Measurements from ENCODE around the gene COQ8B. TPM values are rescaled to one million over a fixed set of nuclear protein-coding genes. Genes with fewer than 3 reads are reported as not detected.

The COQ8B gene
- total and polyA plus RNA-seq, 5 donors from 2014 or later: 10.6 to 32.4 (median 14.7) TPM

DNA sequence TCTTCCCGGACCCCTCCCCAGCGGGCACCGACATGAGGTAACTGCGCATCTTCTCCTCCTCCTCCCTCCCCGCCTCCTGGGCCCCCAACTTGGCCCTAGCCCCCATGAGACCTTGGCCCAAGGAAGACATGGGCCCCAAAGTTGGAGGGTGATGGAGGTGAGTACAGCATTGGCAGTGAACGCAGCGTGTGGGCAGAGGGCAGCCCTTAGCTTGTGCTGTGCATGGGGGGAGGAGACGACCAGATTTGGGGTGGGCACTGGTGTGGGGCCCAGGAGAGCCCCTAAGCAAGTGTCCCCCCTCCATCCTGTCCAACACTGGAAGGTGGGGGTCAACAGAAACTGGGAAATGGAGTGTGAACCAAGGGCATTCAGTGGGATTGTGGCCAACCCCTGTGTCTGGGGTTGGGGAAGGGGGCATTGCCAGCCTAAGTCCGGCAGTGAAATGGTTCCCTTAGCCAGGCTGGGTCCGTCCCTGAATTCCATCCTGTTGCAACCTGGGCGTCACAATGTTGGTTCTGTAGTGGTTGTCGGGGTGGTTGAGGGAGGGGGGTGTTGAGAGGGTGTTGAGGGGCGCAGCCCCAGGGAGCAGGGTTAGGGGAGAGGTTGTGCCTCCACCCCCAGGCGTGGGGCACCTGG is 49.8 kb downstream of the COQ8B start:
- Histone ChIP-seq H3K27me3 (ENCODE audit: control insufficient read depth, insufficient read depth, low read length) (no peaks in the 10 kb centered on the region), H3K4me3 (ENCODE audit: low read depth, low read length) (no peak overlapping the region), H3K27ac (ENCODE audit: insufficient read depth, low read length, poor library complexity, severe bottlenecking) (no peak overlapping the region), H3K4me1 (ENCODE audit: control insufficient read depth, insufficient read depth, low read length, poor library complexity, severe bottlenecking) (peaks cover 14% of the 10 kb centered on the region), H3K36me3 (ENCODE audit: control insufficient read depth, insufficient read depth, low read length) (peaks cover 8% of the 10 kb centered on the region), H3K9me3 (ENCODE audit: control insufficient read depth in 2 of 2, low read length in 2 of 2) (peaks cover 4 to 7% of the 10 kb centered on the region in 2 experiments)
- ATAC-seq (ENCODE audit: low read depth in 2 of 2): no peak
- Mint-ChIP-seq H3K4me3 (no peak overlapping the region), H3K4me1 (peaks cover 0 to 13% (median 4%) of the 10 kb centered on the region in 4 donors), H3K27me3 (no peaks in the 10 kb centered on the region), H3K27ac (no peak overlapping the region), H3K36me3 (peaks cover 22% of the 10 kb centered on the region), H3K9me3 (peaks cover 0 to 3% (median 0%) of the 10 kb centered on the region in 7 donors)
- DNase-seq: no peak

DNA sequence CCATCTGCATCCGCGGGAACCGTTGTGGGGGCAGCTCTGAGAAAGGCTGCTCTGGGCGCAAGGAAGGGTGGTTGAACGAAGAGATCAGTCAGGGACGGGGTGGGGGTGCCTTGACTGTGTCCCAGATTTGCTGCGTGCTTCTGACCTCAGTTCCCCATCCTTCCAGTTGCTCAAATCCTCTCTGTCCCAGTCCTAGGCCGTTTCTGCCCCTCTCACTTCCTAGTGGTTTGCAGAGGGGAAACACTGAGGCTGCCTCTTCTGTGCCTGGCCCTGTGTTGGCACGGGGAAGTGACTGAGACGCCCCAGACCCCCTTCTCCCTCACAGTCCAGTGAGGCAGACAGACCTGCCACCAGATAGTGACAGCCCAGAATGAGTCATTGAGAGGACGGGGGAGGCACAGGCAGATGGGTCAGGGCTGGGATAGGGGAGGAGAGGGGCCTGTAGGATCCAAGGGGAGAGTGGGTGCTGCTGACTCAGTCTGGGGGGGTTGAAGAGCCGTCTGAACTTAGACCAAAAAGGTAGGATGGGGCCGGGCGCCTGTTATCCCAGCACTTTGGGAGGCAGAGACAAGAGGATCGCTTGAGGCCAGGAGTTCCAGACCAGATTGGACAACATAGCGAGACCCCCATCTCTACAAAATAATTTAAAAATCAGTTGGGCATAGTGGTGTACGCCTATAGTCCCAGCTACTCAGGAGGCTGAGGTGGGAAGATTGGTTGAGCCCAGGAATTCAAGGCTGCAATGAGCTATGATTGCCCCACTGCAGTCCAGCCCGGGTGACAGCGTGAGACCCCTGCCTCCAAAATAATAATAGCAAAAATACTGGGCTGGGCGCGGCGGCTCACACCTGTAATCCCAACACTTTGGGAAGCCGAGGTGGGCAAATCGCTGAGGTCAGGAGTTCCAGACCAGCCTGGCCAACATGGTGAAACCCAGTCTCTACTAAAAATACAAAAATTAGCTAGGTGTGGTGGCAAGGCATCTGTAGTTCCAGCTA is 52.7 kb downstream of the COQ8B start:
- H3K27ac Mint-ChIP-seq: peak overlapping the region; percentile 83 to 92 (median 90)
- Histone ChIP-seq H3K36me3 (ENCODE audit: control insufficient read depth, insufficient read depth, low read length) (peaks cover 2% of the 10 kb centered on the region), H3K4me3 (ENCODE audit: low read depth, low read length) (no peak overlapping the region), H3K27me3 (ENCODE audit: control insufficient read depth, insufficient read depth, low read length) (no peaks in the 10 kb centered on the region), H3K27ac (ENCODE audit: insufficient read depth, low read length, poor library complexity, severe bottlenecking) (peak overlapping the region; percentile 74), H3K4me1 (ENCODE audit: control insufficient read depth, insufficient read depth, low read length, poor library complexity, severe bottlenecking) (peaks cover 14% of the 10 kb centered on the region), H3K9me3 (ENCODE audit: control insufficient read depth in 2 of 2, low read length in 2 of 2) (peaks cover 2 to 4% of the 10 kb centered on the region in 2 experiments)
- peaks cover 10% of the 10 kb centered on the region for H3K27me3 Mint-ChIP-seq
- peaks cover 0 to 15% (median 4%) of the 10 kb centered on the region in 4 donors for H3K4me1 Mint-ChIP-seq
- peak in 1 of 3 donors; percentile 8 for DNase-seq
- H3K36me3 Mint-ChIP-seq: peaks cover 4% of the 10 kb centered on the region
- H3K4me3 Mint-ChIP-seq: peak overlapping the region; percentile 76 to 90 (median 86)
- ATAC-seq (ENCODE audit: low read depth in 2 of 2): no peak
- H3K9me3 Mint-ChIP-seq: no peaks in the 10 kb centered on the region

DNA sequence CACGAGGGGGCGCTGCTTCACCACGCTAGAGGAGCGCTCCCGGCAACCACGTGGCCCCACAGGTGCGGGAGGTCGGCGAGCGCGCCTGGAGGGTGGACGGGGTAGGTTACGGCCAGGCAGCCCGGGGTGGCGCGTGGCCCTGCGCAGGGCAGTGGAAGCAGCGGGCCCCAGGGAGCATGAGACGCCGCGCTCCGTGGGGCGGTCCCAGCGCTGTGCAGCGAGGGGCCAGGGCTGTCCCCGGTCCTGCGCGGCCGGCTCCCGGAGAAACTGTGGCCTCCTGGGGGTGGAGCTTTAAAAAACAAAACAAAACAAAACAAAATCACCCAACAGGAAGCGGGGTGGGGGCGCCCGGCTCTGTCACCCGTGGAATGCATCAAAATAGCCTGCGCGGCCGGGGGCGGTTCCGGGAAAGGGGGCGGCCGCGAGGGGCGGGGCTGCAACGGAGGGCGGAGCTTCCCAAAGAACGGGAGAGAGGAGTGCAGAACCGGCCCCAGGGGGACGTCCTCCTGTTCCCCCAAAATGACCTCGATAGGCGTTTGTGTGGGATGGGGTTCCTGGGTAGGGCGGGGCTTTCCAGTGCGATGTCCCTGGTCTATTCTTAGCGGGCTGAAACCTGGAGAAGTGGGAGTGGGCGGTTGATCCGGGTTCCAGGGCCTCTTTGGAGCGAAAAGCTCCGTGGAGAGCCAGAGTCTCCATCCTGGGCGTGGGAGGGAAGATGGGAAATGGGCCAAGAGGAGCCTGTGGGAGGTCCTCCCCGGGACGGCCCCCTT is 53.6 kb downstream of the COQ8B start:
- Mint-ChIP-seq H3K27ac (peak overlapping the region; percentile 83 to 92 (median 90)), H3K36me3 (no peaks in the 10 kb centered on the region), H3K4me3 (peak overlapping the region; percentile 76 to 93 (median 87)), H3K4me1 (peaks cover 0 to 15% (median 4%) of the 10 kb centered on the region in 4 donors), H3K9me3 (no peaks in the 10 kb centered on the region), H3K27me3 (peaks cover 10% of the 10 kb centered on the region)
- DNase-seq (peak; percentile 84 to 90 (median 90)), ATAC-seq (ENCODE audit: low read depth in 2 of 2) (peak; percentile 92 to 95)
- Histone ChIP-seq H3K9me3 (ENCODE audit: control insufficient read depth in 2 of 2, low read length in 2 of 2) (no peaks in the 10 kb centered on the region), H3K27ac (ENCODE audit: insufficient read depth, low read length, poor library complexity, severe bottlenecking) (peak overlapping the region; percentile 74), H3K4me3 (ENCODE audit: low read depth, low read length) (no peak overlapping the region), H3K36me3 (ENCODE audit: control insufficient read depth, insufficient read depth, low read length) (no peaks in the 10 kb centered on the region), H3K4me1 (ENCODE audit: control insufficient read depth, insufficient read depth, low read length, poor library complexity, severe bottlenecking) (peaks cover 14% of the 10 kb centered on the region), H3K27me3 (ENCODE audit: control insufficient read depth, insufficient read depth, low read length) (no peaks in the 10 kb centered on the region)

DNA sequence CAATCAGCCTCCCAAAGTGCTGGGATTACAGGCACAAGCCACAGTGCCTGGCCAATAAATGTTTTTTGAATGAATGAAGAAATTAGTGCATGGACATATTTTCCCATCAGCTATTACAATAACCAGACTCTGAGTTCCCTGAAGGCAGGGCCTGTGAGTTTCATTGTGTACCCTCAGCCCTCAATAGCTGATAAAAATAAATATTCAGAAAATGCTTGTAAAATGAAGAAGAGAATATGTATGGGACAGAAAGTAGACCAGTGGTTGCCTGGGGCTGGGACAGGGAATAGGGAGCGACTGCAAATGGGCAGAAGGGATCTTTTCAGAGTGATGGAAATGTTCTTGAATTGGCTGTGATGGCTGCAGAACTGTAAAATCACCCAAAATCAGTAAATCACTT is 55.1 kb downstream of the COQ8B start:
- peaks cover 21% of the 10 kb centered on the region for H3K27me3 Mint-ChIP-seq
- peak overlapping the region in 1 of 3 donors; percentile 72 for H3K27ac Mint-ChIP-seq
- no peaks in the 10 kb centered on the region for H3K9me3 Mint-ChIP-seq
- Histone ChIP-seq H3K27me3 (ENCODE audit: control insufficient read depth, insufficient read depth, low read length) (no peaks in the 10 kb centered on the region), H3K36me3 (ENCODE audit: control insufficient read depth, insufficient read depth, low read length) (no peaks in the 10 kb centered on the region), H3K4me1 (ENCODE audit: control insufficient read depth, insufficient read depth, low read length, poor library complexity, severe bottlenecking) (peaks cover 14% of the 10 kb centered on the region), H3K27ac (ENCODE audit: insufficient read depth, low read length, poor library complexity, severe bottlenecking) (no peak overlapping the region), H3K9me3 (ENCODE audit: control insufficient read depth in 2 of 2, low read length in 2 of 2) (no peaks in the 10 kb centered on the region), H3K4me3 (ENCODE audit: low read depth, low read length) (no peak overlapping the region)
- DNase-seq: no peak
- no peaks in the 10 kb centered on the region for H3K36me3 Mint-ChIP-seq
- peak overlapping the region in 3 of 4 donors; percentile 22 to 80 (median 27) for H3K4me3 Mint-ChIP-seq
- peaks cover 0 to 15% (median 4%) of the 10 kb centered on the region in 4 donors for H3K4me1 Mint-ChIP-seq
- no peak for ATAC-seq (ENCODE audit: low read depth in 2 of 2)

DNA sequence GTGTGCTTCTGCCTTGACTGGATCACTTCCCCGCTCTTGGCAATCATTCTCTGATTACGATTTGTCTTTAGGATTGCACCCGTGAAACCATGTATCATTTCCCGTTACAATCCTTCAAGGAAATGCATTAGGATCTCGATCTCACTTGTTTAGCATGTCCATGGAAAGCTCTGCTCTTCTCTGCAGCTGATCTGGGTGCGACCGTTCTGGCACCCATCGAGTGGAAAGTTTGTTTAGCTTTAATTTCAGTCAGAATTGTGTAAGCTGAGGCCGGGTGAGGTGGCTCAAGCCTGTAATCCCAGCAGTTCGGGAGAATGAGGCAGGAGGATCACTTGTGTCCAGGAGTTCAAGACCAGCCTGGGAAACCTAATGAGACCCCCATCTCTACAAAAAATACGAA is 57.1 kb downstream of the COQ8B start:
- Histone ChIP-seq H3K27ac (ENCODE audit: insufficient read depth, low read length, poor library complexity, severe bottlenecking) (no peak overlapping the region), H3K9me3 (ENCODE audit: control insufficient read depth in 2 of 2, low read length in 2 of 2) (no peaks in the 10 kb centered on the region), H3K36me3 (ENCODE audit: control insufficient read depth, insufficient read depth, low read length) (no peaks in the 10 kb centered on the region), H3K4me3 (ENCODE audit: low read depth, low read length) (no peak overlapping the region), H3K4me1 (ENCODE audit: control insufficient read depth, insufficient read depth, low read length, poor library complexity, severe bottlenecking) (peaks cover 14% of the 10 kb centered on the region), H3K27me3 (ENCODE audit: control insufficient read depth, insufficient read depth, low read length) (no peaks in the 10 kb centered on the region)
- DNase-seq (no peak), ATAC-seq (ENCODE audit: low read depth in 2 of 2) (no peak)
- Mint-ChIP-seq H3K27ac (no peak overlapping the region), H3K4me1 (peaks cover 0 to 15% (median 4%) of the 10 kb centered on the region in 4 donors), H3K36me3 (no peaks in the 10 kb centered on the region), H3K9me3 (no peaks in the 10 kb centered on the region), H3K27me3 (peaks cover 21% of the 10 kb centered on the region), H3K4me3 (no peak overlapping the region)

DNA sequence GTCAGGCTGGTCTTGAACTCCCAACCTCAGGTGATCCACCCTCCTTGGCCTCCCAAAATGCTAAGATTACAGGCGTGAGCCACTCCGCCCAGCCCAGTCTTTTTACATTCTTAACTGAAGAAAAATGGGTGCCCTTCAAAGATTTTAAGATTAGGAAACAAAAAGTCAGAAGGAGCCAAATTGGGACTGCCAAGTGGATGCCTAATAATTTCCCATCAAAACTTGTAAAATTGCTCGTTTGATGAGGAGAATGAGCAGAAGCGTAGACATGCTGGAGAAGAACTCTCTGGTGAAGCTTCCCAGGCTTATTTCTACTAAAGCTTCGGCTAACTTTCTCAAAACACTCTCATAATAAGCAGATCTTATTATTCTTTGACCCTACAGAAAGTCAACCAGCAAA is 57.6 kb downstream of the COQ8B start:
- DNase-seq (no peak), ATAC-seq (ENCODE audit: low read depth in 2 of 2) (no peak)
- H3K36me3 Mint-ChIP-seq: no peaks in the 10 kb centered on the region
- Histone ChIP-seq H3K4me1 (ENCODE audit: control insufficient read depth, insufficient read depth, low read length, poor library complexity, severe bottlenecking) (peaks cover 14% of the 10 kb centered on the region), H3K27me3 (ENCODE audit: control insufficient read depth, insufficient read depth, low read length) (no peaks in the 10 kb centered on the region), H3K36me3 (ENCODE audit: control insufficient read depth, insufficient read depth, low read length) (no peaks in the 10 kb centered on the region), H3K4me3 (ENCODE audit: low read depth, low read length) (no peak overlapping the region), H3K27ac (ENCODE audit: insufficient read depth, low read length, poor library complexity, severe bottlenecking) (no peak overlapping the region), H3K9me3 (ENCODE audit: control insufficient read depth in 2 of 2, low read length in 2 of 2) (no peaks in the 10 kb centered on the region)
- no peak overlapping the region for H3K27ac Mint-ChIP-seq
- no peaks in the 10 kb centered on the region for H3K9me3 Mint-ChIP-seq
- peaks cover 0 to 15% (median 4%) of the 10 kb centered on the region in 4 donors for H3K4me1 Mint-ChIP-seq
- H3K4me3 Mint-ChIP-seq: no peak overlapping the region
- H3K27me3 Mint-ChIP-seq: peaks cover 21% of the 10 kb centered on the region

DNA sequence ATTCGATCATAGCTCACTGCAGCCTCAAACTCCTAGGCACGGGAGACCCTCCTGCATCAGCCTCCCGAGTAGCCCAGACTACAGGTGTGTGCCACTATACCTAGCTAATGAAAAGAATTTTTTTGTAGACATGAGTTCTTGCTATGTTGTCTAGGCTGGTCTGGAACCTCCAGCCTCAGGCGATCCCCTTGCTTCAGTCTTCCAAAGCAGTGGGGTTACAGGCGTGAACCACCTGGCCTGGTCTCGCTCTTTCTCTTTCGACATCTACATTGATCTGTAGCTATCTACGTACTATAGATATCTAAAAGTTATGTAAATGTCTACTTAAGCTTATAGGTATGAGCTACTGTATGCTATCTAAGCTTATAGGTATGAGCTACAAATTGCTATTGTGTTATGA is 58.7 kb downstream of the COQ8B start:
- no peaks in the 10 kb centered on the region for H3K36me3 Mint-ChIP-seq
- Histone ChIP-seq H3K27ac (ENCODE audit: insufficient read depth, low read length, poor library complexity, severe bottlenecking) (no peak overlapping the region), H3K4me3 (ENCODE audit: low read depth, low read length) (no peak overlapping the region), H3K27me3 (ENCODE audit: control insufficient read depth, insufficient read depth, low read length) (no peaks in the 10 kb centered on the region), H3K4me1 (ENCODE audit: control insufficient read depth, insufficient read depth, low read length, poor library complexity, severe bottlenecking) (peaks cover 6% of the 10 kb centered on the region), H3K9me3 (ENCODE audit: control insufficient read depth in 2 of 2, low read length in 2 of 2) (no peaks in the 10 kb centered on the region), H3K36me3 (ENCODE audit: control insufficient read depth, insufficient read depth, low read length) (no peaks in the 10 kb centered on the region)
- H3K4me1 Mint-ChIP-seq: peaks cover 0 to 8% (median 3%) of the 10 kb centered on the region in 4 donors
- no peak overlapping the region for H3K27ac Mint-ChIP-seq
- no peak overlapping the region for H3K4me3 Mint-ChIP-seq
- no peaks in the 10 kb centered on the region for H3K9me3 Mint-ChIP-seq
- peaks cover 21% of the 10 kb centered on the region for H3K27me3 Mint-ChIP-seq
- DNase-seq (no peak), ATAC-seq (ENCODE audit: low read depth in 2 of 2) (no peak)
